K562 (cell line): Measurements from ENCODE around the gene IDS. TPM values are rescaled to one million over a fixed set of nuclear protein-coding genes. Genes with fewer than 3 reads are reported as not detected.
A peak's percentile ranks its signal among the peaks of the same experiment; 100 is the strongest.

Source experiments
- ARID2 ChIP-seq: fragments of 450-650 bp; IDR thresholded peaks from 2 replicates; pipeline ENCODE4 v1.6.1; 2017; ENCODE audit warnings: antibody characterized with exemption, mild to moderate bottlenecking
- CTCF ChIP-seq, 3 experiments: IDR thresholded peaks in 2 of 3; conservative IDR thresholded peaks in 1 of 3; 2 replicates each; pipeline ENCODE4 v1.5.1; 2011 to 2012; ENCODE audit warnings: low read length in 3 of 3, mild to moderate bottlenecking in 3 of 3, control low read depth in 2 of 3, improper control_type of control experiment in 1 of 3, inconsistent platforms in 1 of 3, low read depth in 1 of 3, mixed read lengths in 1 of 3, moderate library complexity in 1 of 3; ENCODE audit not compliant: insufficient read depth in 2 of 3
- DEAF1 ChIP-seq: fragments of 450-650 bp; formaldehyde crosslinking; IDR thresholded peaks from 2 replicates; pipeline ENCODE4 v1.4.0; 2020; ENCODE audit warnings: mild to moderate bottlenecking, moderate library complexity
- RAD21 ChIP-seq, 2 experiments: fragments of 250-450 bp in 1 of 2; fragments of 450-650 bp in 1 of 2; sonication (Bioruptor Pico) in 1 of 2; formaldehyde crosslinking in 1 of 2; IDR thresholded peaks in 1 of 2; conservative IDR thresholded peaks in 1 of 2; 2 replicates each; pipeline versions ENCODE4 v1.4.0 to v1.8.0; 2020 to 2022; ENCODE audit warnings: mild to moderate bottlenecking in 2 of 2, moderate library complexity in 1 of 2
- RCOR1 ChIP-seq, 2 experiments: IDR thresholded peaks; 2 replicates each; pipeline ENCODE4 v1.6.1; 2012; ENCODE audit warnings: low read depth in 2 of 2, low read length in 2 of 2, borderline replicate concordance in 1 of 2, improper control_type of control experiment in 1 of 2
- SMAD2 ChIP-seq: fragments of 150-350 bp; IDR thresholded peaks from 2 replicates; pipeline ENCODE4 v1.6.1; 2014; ENCODE audit warnings: low read depth, mild to moderate bottlenecking, low read length
- SMC3 ChIP-seq: conservative IDR thresholded peaks from 2 replicates; pipeline ENCODE4 v1.6.1; 2011; ENCODE audit warnings: low read depth, low read length, improper control_type of control experiment; ENCODE audit not compliant: insufficient read depth
- STAG1 ChIP-seq: sonication (generic); formaldehyde crosslinking; IDR thresholded peaks from 2 replicates; pipeline ENCODE4 v1.5.0; 2020; ENCODE audit warnings: missing genetic modification reagents, borderline replicate concordance
- polyA plus RNA-seq, 8 experiments: library from polyadenylated mRNA; depleted of rRNA in 4 of 8; stranded (reverse) in 5 of 8; unstranded in 3 of 8; fragments of >200 nt; fragmentation: Nextera tagmentation in 2 of 8; fragmentation: Illumina TruSeq in 1 of 8; extraction: Ambion mirVana in 2 of 8; extraction: Trizol in 1 of 8; gene quantifications; 2 replicates each; pipeline versions ENCODE4 v1.2.1 to v1.2.3, GENCODE V29; 2011 to 2014; ENCODE audit warnings: inconsistent platforms in 1 of 8, missing spikeins in 1 of 8
- total RNA-seq, 7 experiments: library from RNA; depleted of rRNA in 6 of 7; stranded (reverse); fragments of >200 nt in 6 of 7; fragmentation: Illumina TruSeq in 2 of 7; extraction: Trizol in 2 of 7; gene quantifications; 2 replicates each; pipeline versions ENCODE4 v1.2.1 to v1.2.3, GENCODE V29; 2011 to 2021; ENCODE audit warnings: low replicate concordance in 1 of 7
- TF ChIP-seq, protein P1 (sequence below), 2 experiments: IDR thresholded peaks; 2 replicates each; pipeline ENCODE4 v1.6.1; 2012; ENCODE audit warnings: improper control_type of control experiment in 2 of 2, low read depth in 2 of 2, low read length in 2 of 2, borderline replicate concordance in 1 of 2

Gene IDS
- total and polyA plus RNA-seq, 9 of the 15 experiments (the other 6 are each of a cell fraction or from before 2014, with no cell fraction given): 2.0 to 18.6 (median 8.6) TPM

DNA sequence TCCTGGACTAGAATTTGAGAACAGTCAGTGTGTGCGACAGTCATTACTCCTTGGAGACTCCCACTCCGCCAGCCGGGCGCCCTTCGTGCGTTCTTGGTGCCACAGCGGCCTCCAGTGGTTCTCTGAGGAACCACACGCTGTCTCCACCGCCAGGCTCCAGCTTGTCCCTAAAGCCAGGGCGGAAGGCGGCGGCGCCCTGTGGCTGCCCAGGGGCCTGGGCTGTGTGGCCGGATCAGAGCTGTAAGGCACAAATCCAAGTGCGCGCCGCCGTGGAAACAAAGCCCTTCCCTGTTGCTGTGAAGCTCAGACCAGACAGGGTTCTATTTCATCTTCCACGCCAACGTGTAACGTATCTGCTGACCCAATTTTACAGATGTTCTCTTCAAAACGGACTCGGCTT lies 34.2 kb downstream of the IDS start (continued):
- TF ChIP-seq, protein P1, sequence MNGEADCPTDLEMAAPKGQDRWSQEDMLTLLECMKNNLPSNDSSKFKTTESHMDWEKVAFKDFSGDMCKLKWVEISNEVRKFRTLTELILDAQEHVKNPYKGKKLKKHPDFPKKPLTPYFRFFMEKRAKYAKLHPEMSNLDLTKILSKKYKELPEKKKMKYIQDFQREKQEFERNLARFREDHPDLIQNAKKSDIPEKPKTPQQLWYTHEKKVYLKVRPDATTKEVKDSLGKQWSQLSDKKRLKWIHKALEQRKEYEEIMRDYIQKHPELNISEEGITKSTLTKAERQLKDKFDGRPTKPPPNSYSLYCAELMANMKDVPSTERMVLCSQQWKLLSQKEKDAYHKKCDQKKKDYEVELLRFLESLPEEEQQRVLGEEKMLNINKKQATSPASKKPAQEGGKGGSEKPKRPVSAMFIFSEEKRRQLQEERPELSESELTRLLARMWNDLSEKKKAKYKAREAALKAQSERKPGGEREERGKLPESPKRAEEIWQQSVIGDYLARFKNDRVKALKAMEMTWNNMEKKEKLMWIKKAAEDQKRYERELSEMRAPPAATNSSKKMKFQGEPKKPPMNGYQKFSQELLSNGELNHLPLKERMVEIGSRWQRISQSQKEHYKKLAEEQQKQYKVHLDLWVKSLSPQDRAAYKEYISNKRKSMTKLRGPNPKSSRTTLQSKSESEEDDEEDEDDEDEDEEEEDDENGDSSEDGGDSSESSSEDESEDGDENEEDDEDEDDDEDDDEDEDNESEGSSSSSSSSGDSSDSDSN (IDR thresholded peaks at IDR 0.05; ENCODE audit: borderline replicate concordance in 1 of 2, low read depth in 2 of 2, low read length in 2 of 2): peak in 1 of 2 experiments; percentile 68; a peak in 1 of 4 replicates
- TF ChIP-seq DEAF1: peak; percentile 81
- peak; percentile 84 for TF ChIP-seq SMC3
- TF ChIP-seq ARID2: 0 out of 2 replicates have a peak, but pooled peaks have one; percentile 33
- no peak for TF ChIP-seq RCOR1 (IDR thresholded peaks at IDR 0.05; ENCODE audit: borderline replicate concordance in 1 of 2, low read depth in 2 of 2, low read length in 2 of 2)
- TF ChIP-seq CTCF (IDR thresholded peaks at IDR 0.05 in 2 of 3, conservative IDR thresholded peaks at IDR 0.05 in 1 of 3; ENCODE audit: insufficient read depth in 2 of 3, low read depth in 1 of 3, low read length in 3 of 3): peak; percentile 89 to 92 (median 89)
- no peak for TF ChIP-seq SMAD2
- peak; percentile 88 to 94 for TF ChIP-seq RAD21 (CRISPR knock-in tag; conservative IDR thresholded peaks at IDR 0.05 in 1 of 2, IDR thresholded peaks at IDR 0.05 in 1 of 2)
- peak; percentile 82; the same call in 1 of the 2 replicates for TF ChIP-seq STAG1 (CRISPR knock-in tag)
